MCF 10A (cell line): ENCODE data around the gene CHST11. TPM values are rescaled to one million over a fixed set of nuclear protein-coding genes. Genes with fewer than 3 reads are reported as not detected.

Source experiments
- BruUV-seq: library from RNA; stranded (reverse); fragments of 400-500 nt; replicated peaks from 2 replicates; lab custom pipeline; 2021; lab: Mats Ljungman, UMichigan
- CTCF ChIA-PET: fragments of 300-600 bp; sonication (Branson Sonifier 250); formaldehyde crosslinking; extraction: SDS; loops from one replicate; lab custom pipeline; 2021; ENCODE audit warnings: antibody characterized with exemption, inconsistent platforms; lab: Yijun Ruan, JAX
- POLR2A ChIA-PET: fragments of 300-600, 350-650 bp; sonication (Branson Sonifier 250); formaldehyde crosslinking; extraction: SDS; loops from one replicate; lab custom pipeline; 2020; ENCODE audit warnings: antibody characterized with exemption, inconsistent platforms; lab: Yijun Ruan, JAX
- DNase-seq: peaks from one replicate; pipeline ENCODE4 v3.0.0-alpha.2; 2018; ENCODE audit not compliant: unreplicated experiment
- H3K27ac Mint-ChIP-seq: one replicate; pipeline ENCODE4 v1.8.0; 2022; ENCODE audit warnings: mild to moderate bottlenecking, low read depth, mixed read lengths; ENCODE audit not compliant: unreplicated experiment
- H3K27me3 Mint-ChIP-seq: one replicate; pipeline ENCODE4 v1.8.0; 2022; ENCODE audit warnings: mixed read lengths; ENCODE audit not compliant: insufficient read depth, unreplicated experiment
- H3K36me3 Mint-ChIP-seq: one replicate; pipeline ENCODE4 v1.8.0; 2022; ENCODE audit warnings: mild to moderate bottlenecking, moderate library complexity, mixed read lengths; ENCODE audit not compliant: insufficient read depth, unreplicated experiment
- H3K4me1 Mint-ChIP-seq: one replicate; pipeline ENCODE4 v1.8.0; 2022; ENCODE audit warnings: mixed read lengths; ENCODE audit not compliant: insufficient read depth, unreplicated experiment
- H3K4me3 Mint-ChIP-seq: one replicate; pipeline ENCODE4 v1.8.0; 2022; ENCODE audit warnings: mild to moderate bottlenecking, moderate library complexity, mixed read lengths; ENCODE audit not compliant: unreplicated experiment
- H3K9me3 Mint-ChIP-seq: one replicate; pipeline ENCODE4 v1.8.0; 2022; ENCODE audit warnings: mixed read lengths; ENCODE audit not compliant: unreplicated experiment
- intact Hi-C: fragments of 100-400 bp; cut with micrococcal nuclease; formaldehyde crosslinking; loops from 2 replicates; pipeline ENCODE4 v1.14.1; 2022
- total RNA-seq: library from RNA; stranded (reverse); gene quantifications from 2 replicates; pipeline ENCODE4 v1.2.3, GENCODE V29; 2022
- TF ChIP-seq, protein P1 (sequence below): fragments of 200-600 bp; IDR thresholded peaks from one replicate; pipeline ENCODE4 v1.8.0; 2022; ENCODE audit warnings: antibody characterized with exemption, mild to moderate bottlenecking; ENCODE audit not compliant: unreplicated experiment

The CHST11 gene
- total RNA-seq, 1 experiment from 2014 or later, result 5.3 TPM

GRCh38 chr12:104627990-104628830 lies 171.5 kb downstream of the CHST11 start:
- DNase-seq, result no peak

DNA sequence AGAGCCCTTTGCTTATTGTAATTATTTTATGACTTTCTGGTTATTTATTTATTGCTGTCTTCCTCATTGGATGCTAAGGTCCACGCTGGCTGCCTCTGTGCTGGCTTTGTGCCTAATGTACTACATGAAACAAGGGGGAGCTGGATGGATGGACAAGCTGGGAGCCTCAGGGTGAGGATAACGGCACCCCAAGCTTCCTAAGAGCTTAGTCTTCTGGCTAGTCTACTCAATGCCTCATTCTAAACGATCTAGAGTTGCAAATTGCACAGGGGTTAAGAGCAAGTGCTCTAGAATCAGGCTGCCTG lies 172.0 kb downstream of the CHST11 start:
- Mint-ChIP-seq H3K36me3 (no peaks in the 10 kb centered on the region), H3K4me1 (no peaks in the 10 kb centered on the region), H3K27me3 (no peaks in the 10 kb centered on the region), H3K9me3 (no peaks in the 10 kb centered on the region), H3K27ac (no peak overlapping the region), H3K4me3 (no peak overlapping the region)
- no TSS peak for BruUV-seq
- POLR2A ChIA-PET, result interaction anchor here (0.7 kb wide), 1 partner anchor 15 kb away, joined by 5 read pairs; no protein-coding TSS in a partner anchor
- TF ChIP-seq, protein P1, sequence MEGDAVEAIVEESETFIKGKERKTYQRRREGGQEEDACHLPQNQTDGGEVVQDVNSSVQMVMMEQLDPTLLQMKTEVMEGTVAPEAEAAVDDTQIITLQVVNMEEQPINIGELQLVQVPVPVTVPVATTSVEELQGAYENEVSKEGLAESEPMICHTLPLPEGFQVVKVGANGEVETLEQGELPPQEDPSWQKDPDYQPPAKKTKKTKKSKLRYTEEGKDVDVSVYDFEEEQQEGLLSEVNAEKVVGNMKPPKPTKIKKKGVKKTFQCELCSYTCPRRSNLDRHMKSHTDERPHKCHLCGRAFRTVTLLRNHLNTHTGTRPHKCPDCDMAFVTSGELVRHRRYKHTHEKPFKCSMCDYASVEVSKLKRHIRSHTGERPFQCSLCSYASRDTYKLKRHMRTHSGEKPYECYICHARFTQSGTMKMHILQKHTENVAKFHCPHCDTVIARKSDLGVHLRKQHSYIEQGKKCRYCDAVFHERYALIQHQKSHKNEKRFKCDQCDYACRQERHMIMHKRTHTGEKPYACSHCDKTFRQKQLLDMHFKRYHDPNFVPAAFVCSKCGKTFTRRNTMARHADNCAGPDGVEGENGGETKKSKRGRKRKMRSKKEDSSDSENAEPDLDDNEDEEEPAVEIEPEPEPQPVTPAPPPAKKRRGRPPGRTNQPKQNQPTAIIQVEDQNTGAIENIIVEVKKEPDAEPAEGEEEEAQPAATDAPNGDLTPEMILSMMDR, result no peak
- DNase-seq, result no peak
- intact Hi-C loops, result no loop called here
- CTCF ChIA-PET, result interaction anchor here (0.6 kb wide), 1 partner anchor 768 kb away, joined by 3 read pairs; no protein-coding TSS in a partner anchor

More at GRCh38 chr12:104627990-104628830, 171.5 kb downstream of the CHST11 start:
- Mint-ChIP-seq H3K4me1 (no peaks in the 10 kb centered on the region), H3K27ac (no peak overlapping the region), H3K9me3 (no peaks in the 10 kb centered on the region), H3K27me3 (no peaks in the 10 kb centered on the region), H3K4me3 (no peak overlapping the region), H3K36me3 (no peaks in the 10 kb centered on the region)
- intact Hi-C loops, result no loop called here
- TF ChIP-seq, protein P1, result no peak
- CTCF ChIA-PET, result no interaction called here
- BruUV-seq, result no TSS peak
- POLR2A ChIA-PET, result interaction anchor here (0.7 kb wide), 1 partner anchor 14 kb away, joined by 5 read pairs; no protein-coding TSS in a partner anchor

GRCh38 chr12:104630230-104630670 lies 173.5 kb downstream of the CHST11 start:
- no TSS peak for BruUV-seq
- ChIA-PET POLR2A (no interaction called here), CTCF (no interaction called here)
- Mint-ChIP-seq H3K4me1 (no peaks in the 10 kb centered on the region), H3K27me3 (no peaks in the 10 kb centered on the region), H3K9me3 (no peaks in the 10 kb centered on the region), H3K27ac (no peak overlapping the region), H3K36me3 (no peaks in the 10 kb centered on the region), H3K4me3 (no peak overlapping the region)
- intact Hi-C loops, result no loop called here
- TF ChIP-seq, protein P1, result no peak
- no peak for DNase-seq

- TF ChIP-seq, protein P1, result no peak
- Mint-ChIP-seq H3K27ac (no peak overlapping the region), H3K36me3 (no peaks in the 10 kb centered on the region), H3K4me1 (no peaks in the 10 kb centered on the region), H3K4me3 (no peak overlapping the region), H3K27me3 (no peaks in the 10 kb centered on the region), H3K9me3 (no peaks in the 10 kb centered on the region)
- BruUV-seq, result no TSS peak
- ChIA-PET POLR2A (no interaction called here), CTCF (no interaction called here)
- no peak for DNase-seq
- intact Hi-C loops, result no loop called here
Measured at GRCh38 chr12:104631867-104632266, 175.1 kb downstream of the CHST11 start.
